ENCODE data around the gene TMEM81. TPM values are rescaled to one million over a fixed set of nuclear protein-coding genes. Genes with fewer than 3 reads are reported as not detected.
A peak's percentile ranks its signal among the peaks of the same experiment; 100 is the strongest.

The TMEM81 gene
- total and polyA plus RNA-seq, 2 donors (not counting 1 experiment from before 2014, with no cell fraction given): 1.8 to 1.9 TPM

- Histone ChIP-seq H2AFZ (ENCODE audit: low read length) (no peak overlapping the region), H3K9me3 (ENCODE audit: control insufficient read depth, insufficient read depth, low read depth, low read length) (no peaks in the 10 kb centered on the region), H3K9ac (ENCODE audit: insufficient read depth, low read length) (no peak overlapping the region), H3K27ac (ENCODE audit: insufficient read depth, low read length) (no peak overlapping the region), H3K4me1 (ENCODE audit: control insufficient read depth, extremely low read depth, insufficient read depth, low read length) (no peaks in the 10 kb centered on the region), H3K4me2 (ENCODE audit: extremely low read depth, insufficient read depth, low read length) (no peak overlapping the region), H3K36me3 (ENCODE audit: control insufficient read depth, insufficient read depth, low read length) (no peaks in the 10 kb centered on the region), H3K4me3 (replicated peaks in 1 of 4; ENCODE audit: control extremely low read depth in 1 of 4, insufficient read depth in 1 of 4, low read depth in 3 of 4, low read length in 4 of 4) (no peak overlapping the region), H3K79me2 (ENCODE audit: control insufficient read depth, insufficient read depth, low read length) (no peaks in the 10 kb centered on the region), H4K20me1 (ENCODE audit: control insufficient read depth, extremely low read depth, insufficient read depth, low read length) (no peaks in the 10 kb centered on the region), H3K27me3 (ENCODE audit: control insufficient read depth, insufficient read depth, low read length) (no peaks in the 10 kb centered on the region)
- peak in 1 of 2 donors; percentile 49 for DNase-seq (ENCODE audit: low read depth in 2 of 2)
- TF ChIP-seq CTCF (conservative IDR thresholded peaks at IDR 0.05 in 1 of 2, IDR thresholded peaks at IDR 0.05 in 1 of 2; ENCODE audit: low read depth in 1 of 2, low read length in 2 of 2) (no peak), EZH2 (IDR thresholded peaks at IDR 0.05; ENCODE audit: low read length, missing control alignments) (no peak)
Observed at GRCh38 chr1:205088341-205088740, 4.1 kb upstream of the TMEM81 start.

GRCh38 chr1:205082431-205082830, 1.8 kb downstream of the TMEM81 start:
- Histone ChIP-seq H2AFZ (ENCODE audit: low read length) (no peak overlapping the region), H3K27me3 (ENCODE audit: control insufficient read depth, insufficient read depth, low read length) (no peaks in the 10 kb centered on the region), H3K36me3 (ENCODE audit: control insufficient read depth, insufficient read depth, low read length) (no peaks in the 10 kb centered on the region), H3K4me1 (ENCODE audit: control insufficient read depth, extremely low read depth, insufficient read depth, low read length) (no peaks in the 10 kb centered on the region), H3K4me2 (ENCODE audit: extremely low read depth, insufficient read depth, low read length) (no peak overlapping the region), H4K20me1 (ENCODE audit: control insufficient read depth, extremely low read depth, insufficient read depth, low read length) (no peaks in the 10 kb centered on the region), H3K9me3 (ENCODE audit: control insufficient read depth, insufficient read depth, low read depth, low read length) (no peaks in the 10 kb centered on the region), H3K9ac (ENCODE audit: insufficient read depth, low read length) (no peak overlapping the region), H3K27ac (ENCODE audit: insufficient read depth, low read length) (no peak overlapping the region), H3K4me3 (replicated peaks in 1 of 4; ENCODE audit: control extremely low read depth in 1 of 4, insufficient read depth in 1 of 4, low read depth in 3 of 4, low read length in 4 of 4) (no peak overlapping the region), H3K79me2 (ENCODE audit: control insufficient read depth, insufficient read depth, low read length) (no peaks in the 10 kb centered on the region)
- TF ChIP-seq EZH2 (IDR thresholded peaks at IDR 0.05; ENCODE audit: low read length, missing control alignments) (no peak), CTCF (conservative IDR thresholded peaks at IDR 0.05 in 1 of 2, IDR thresholded peaks at IDR 0.05 in 1 of 2; ENCODE audit: low read depth in 1 of 2, low read length in 2 of 2) (no peak)
- no peak for DNase-seq (ENCODE audit: low read depth in 2 of 2)

- no peak overlapping the region for H2AFZ ChIP-seq (ENCODE audit: low read length)
- no peak overlapping the region for H3K9ac ChIP-seq (ENCODE audit: insufficient read depth, low read length)
- H3K36me3 ChIP-seq (ENCODE audit: control insufficient read depth, insufficient read depth, low read length): no peaks in the 10 kb centered on the region
- H3K27me3 ChIP-seq (ENCODE audit: control insufficient read depth, insufficient read depth, low read length): no peaks in the 10 kb centered on the region
- no peak for TF ChIP-seq EZH2 (IDR thresholded peaks at IDR 0.05; ENCODE audit: low read length, missing control alignments)
- TF ChIP-seq CTCF (conservative IDR thresholded peaks at IDR 0.05 in 1 of 2, IDR thresholded peaks at IDR 0.05 in 1 of 2; ENCODE audit: low read depth in 1 of 2, low read length in 2 of 2): no peak
- H3K79me2 ChIP-seq (ENCODE audit: control insufficient read depth, insufficient read depth, low read length): no peaks in the 10 kb centered on the region
- H3K4me3 ChIP-seq (replicated peaks in 1 of 4; ENCODE audit: control extremely low read depth in 1 of 4, insufficient read depth in 1 of 4, low read depth in 3 of 4, low read length in 4 of 4): no peak overlapping the region
- H4K20me1 ChIP-seq (ENCODE audit: control insufficient read depth, extremely low read depth, insufficient read depth, low read length): no peaks in the 10 kb centered on the region
- no peak for DNase-seq (ENCODE audit: low read depth in 2 of 2)
- no peak overlapping the region for H3K4me2 ChIP-seq (ENCODE audit: extremely low read depth, insufficient read depth, low read length)
- no peak overlapping the region for H3K27ac ChIP-seq (ENCODE audit: insufficient read depth, low read length)
- no peaks in the 10 kb centered on the region for H3K9me3 ChIP-seq (ENCODE audit: control insufficient read depth, insufficient read depth, low read depth, low read length)
- no peaks in the 10 kb centered on the region for H3K4me1 ChIP-seq (ENCODE audit: control insufficient read depth, extremely low read depth, insufficient read depth, low read length)
Observed at GRCh38 chr1:205077934-205078311, 6.3 kb downstream of the TMEM81 start.

Data from fibroblast of lung (primary cell).